Dendritic cell treated with granulocyte-macrophage colony-stimulating factor and Interleukin-4, amounts not matched to agents 40 ng/mL and 50 ng/mL, for 4 days (primary cell): ENCODE data around the gene GATC.

Experiments used
- H3K27ac Mint-ChIP-seq: one replicate; pipeline ENCODE4 v1.8.0; 2022; ENCODE audit warnings: mild to moderate bottlenecking, mixed read lengths
- H3K27me3 Mint-ChIP-seq: one replicate; pipeline ENCODE4 v1.8.0; 2022; ENCODE audit warnings: mild to moderate bottlenecking, mixed read lengths
- H3K36me3 Mint-ChIP-seq: one replicate; pipeline ENCODE4 v1.8.0; 2022; ENCODE audit warnings: low read depth, mixed read lengths
- H3K4me1 Mint-ChIP-seq: one replicate; pipeline ENCODE4 v1.8.0; 2022; ENCODE audit warnings: low read depth, mixed read lengths
- H3K4me3 Mint-ChIP-seq: one replicate; pipeline ENCODE4 v1.8.0; 2022; ENCODE audit warnings: mild to moderate bottlenecking, moderate library complexity, mixed read lengths
- H3K9me3 Mint-ChIP-seq: one replicate; pipeline ENCODE4 v1.8.0; 2022; ENCODE audit warnings: mixed read lengths
- intact Hi-C: fragments of 100-400 bp; cut with micrococcal nuclease; formaldehyde crosslinking; loops from one replicate; pipeline ENCODE4 v1.15.0; 2022

GATC gene

DNA sequence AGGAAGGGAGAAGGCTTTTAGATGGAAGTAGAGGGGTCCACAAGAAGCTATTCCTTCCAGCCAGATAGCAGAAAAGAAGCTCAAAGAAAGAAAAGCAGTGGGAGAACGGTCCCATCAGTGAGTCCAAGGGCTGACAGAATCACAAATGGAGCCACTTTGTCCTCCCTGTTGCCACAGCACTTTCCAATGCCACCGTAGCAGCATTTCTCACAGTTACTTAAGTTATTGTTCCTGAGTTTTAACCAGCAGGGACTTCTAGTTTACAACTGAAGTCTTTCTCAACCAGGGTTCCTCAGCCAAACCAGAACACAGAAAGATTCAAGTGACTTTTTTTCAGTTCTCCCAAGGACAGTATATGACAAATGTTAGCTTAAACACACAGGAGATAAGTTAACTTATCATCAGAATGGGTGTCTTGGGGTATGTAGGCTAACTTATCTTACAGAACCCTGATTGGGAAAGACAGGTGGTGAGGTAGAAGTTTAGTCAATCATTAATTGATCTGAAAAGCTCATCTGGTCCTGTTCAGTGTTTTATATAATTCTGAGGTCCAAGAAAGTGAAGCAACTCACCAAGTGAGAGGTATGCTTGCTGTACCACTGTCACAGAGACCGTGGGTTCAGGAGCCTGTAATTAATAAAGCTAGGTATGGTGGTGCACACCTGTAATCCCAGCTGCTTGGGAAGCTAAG is 7.0 kb downstream of the GATC start:
- Mint-ChIP-seq H3K4me1 (peaks cover 16% of the 10 kb centered on the region), H3K4me3 (no peak overlapping the region), H3K36me3 (peaks cover 83% of the 10 kb centered on the region), H3K27ac (no peak overlapping the region), H3K27me3 (no peaks in the 10 kb centered on the region), H3K9me3 (no peaks in the 10 kb centered on the region)
- intact Hi-C loops: no loop called here

DNA sequence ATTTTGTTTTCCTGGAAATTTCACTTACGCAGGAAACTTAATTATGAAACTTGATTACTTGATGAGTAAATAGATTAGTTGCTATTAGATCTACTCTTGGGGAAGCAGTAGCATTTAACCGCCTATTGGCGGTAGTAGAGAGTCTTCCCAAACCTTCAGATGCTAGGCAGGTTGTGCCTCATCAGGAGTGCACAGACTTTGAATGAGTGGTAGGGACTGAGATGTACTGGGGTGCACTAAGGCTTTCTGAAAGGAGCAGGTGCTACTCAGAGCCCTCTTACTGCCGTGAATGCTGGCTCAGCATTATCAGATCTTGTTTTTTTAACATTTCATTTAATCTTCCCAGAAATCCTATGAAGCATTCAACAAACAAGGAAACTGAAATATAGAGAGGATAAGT is 7.7 kb downstream of the GATC start:
- H3K27ac Mint-ChIP-seq: no peak overlapping the region
- peaks cover 15% of the 10 kb centered on the region for H3K4me1 Mint-ChIP-seq
- intact Hi-C loops: no loop called here
- H3K9me3 Mint-ChIP-seq: no peaks in the 10 kb centered on the region
- no peak overlapping the region for H3K4me3 Mint-ChIP-seq
- H3K36me3 Mint-ChIP-seq: peaks cover 83% of the 10 kb centered on the region
- no peaks in the 10 kb centered on the region for H3K27me3 Mint-ChIP-seq

DNA sequence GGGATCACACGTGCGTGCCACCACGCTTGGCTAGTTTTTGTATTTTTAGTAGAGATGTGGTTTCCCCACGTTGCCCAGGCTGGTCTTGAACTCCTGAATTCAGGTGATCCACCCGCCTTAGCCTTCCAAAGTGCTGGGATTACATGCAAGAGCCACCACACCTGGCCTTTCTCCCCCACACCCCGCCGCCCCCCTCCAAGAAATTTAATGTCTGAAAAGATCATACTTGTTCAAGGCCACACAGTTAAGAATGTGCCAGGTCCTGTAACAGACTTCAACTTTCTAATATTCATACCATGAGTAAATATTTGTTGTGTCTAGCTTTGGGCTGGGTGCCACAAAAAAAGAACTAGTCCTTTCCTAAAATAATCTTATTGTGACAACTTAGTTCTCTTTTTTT is 9.1 kb downstream of the GATC start:
- H3K9me3 Mint-ChIP-seq: no peaks in the 10 kb centered on the region

GRCh38 chr12:120457133-120457532 is 10.9 kb downstream of the GATC start:
- Mint-ChIP-seq H3K27me3 (no peaks in the 10 kb centered on the region), H3K4me3 (no peak overlapping the region), H3K36me3 (peaks cover 96% of the 10 kb centered on the region), H3K27ac (no peak overlapping the region), H3K4me1 (peaks cover 10% of the 10 kb centered on the region), H3K9me3 (no peaks in the 10 kb centered on the region)
- intact Hi-C loops: no loop called here

More for the DNA sequence above, 9.1 kb downstream of the GATC start:
- Mint-ChIP-seq H3K4me1 (peaks cover 10% of the 10 kb centered on the region), H3K36me3 (peaks cover 85% of the 10 kb centered on the region), H3K4me3 (no peak overlapping the region), H3K27me3 (no peaks in the 10 kb centered on the region), H3K27ac (no peak overlapping the region)
- intact Hi-C loops: no loop called here

DNA sequence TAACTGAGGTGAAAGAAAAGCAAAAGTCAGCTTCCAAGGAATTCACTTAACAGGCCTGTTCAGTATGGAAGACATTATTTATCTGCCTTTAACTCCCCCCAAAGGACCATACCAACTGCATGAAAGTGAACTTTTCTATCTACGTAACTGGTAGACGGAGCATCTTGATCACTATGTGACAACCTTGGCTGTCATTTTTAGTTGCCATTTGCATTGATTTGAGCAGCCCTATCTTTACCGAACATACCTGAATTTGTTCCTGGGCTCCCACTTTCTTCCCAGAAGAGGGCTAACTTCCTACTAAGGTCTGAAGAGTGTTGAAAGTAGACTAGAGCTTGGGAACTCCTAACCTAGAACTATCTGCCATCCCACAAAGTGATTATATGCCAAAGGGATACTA is 13.9 kb downstream of the GATC start:
- Mint-ChIP-seq H3K27ac (no peak overlapping the region), H3K4me3 (no peak overlapping the region), H3K9me3 (no peaks in the 10 kb centered on the region), H3K36me3 (peaks cover 100% of the 10 kb centered on the region), H3K4me1 (peaks cover 12% of the 10 kb centered on the region), H3K27me3 (no peaks in the 10 kb centered on the region)
- intact Hi-C loops: no loop called here

- H3K9me3 Mint-ChIP-seq: no peaks in the 10 kb centered on the region
- H3K4me1 Mint-ChIP-seq: peaks cover 19% of the 10 kb centered on the region
- no peak overlapping the region for H3K27ac Mint-ChIP-seq
- H3K27me3 Mint-ChIP-seq: no peaks in the 10 kb centered on the region
- intact Hi-C loops: no loop called here
- H3K36me3 Mint-ChIP-seq: peaks cover 98% of the 10 kb centered on the region
- H3K4me3 Mint-ChIP-seq: no peak overlapping the region
Measured at GRCh38 chr12:120462099-120462640, 15.9 kb downstream of the GATC start.

DNA sequence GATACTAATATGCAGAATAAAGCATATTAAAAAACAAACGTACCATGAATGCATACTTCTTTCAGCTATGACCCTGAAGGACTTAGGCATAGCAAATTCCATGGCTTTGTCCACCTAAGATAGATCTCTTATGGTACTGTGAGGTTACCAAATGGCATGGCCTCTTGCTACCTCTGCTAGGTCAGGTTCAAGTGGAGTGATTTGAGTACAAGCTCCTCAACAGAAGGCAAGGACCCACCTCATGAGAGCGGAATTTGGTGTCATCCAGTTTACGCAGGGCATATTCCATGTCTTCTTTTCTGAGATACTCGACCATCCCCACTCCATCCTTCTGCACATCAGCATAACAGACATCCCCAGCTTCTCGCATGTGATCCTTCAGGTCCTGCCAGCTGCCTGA is 17.5 kb downstream of the GATC start:
- intact Hi-C loops: no loop called here

DNA sequence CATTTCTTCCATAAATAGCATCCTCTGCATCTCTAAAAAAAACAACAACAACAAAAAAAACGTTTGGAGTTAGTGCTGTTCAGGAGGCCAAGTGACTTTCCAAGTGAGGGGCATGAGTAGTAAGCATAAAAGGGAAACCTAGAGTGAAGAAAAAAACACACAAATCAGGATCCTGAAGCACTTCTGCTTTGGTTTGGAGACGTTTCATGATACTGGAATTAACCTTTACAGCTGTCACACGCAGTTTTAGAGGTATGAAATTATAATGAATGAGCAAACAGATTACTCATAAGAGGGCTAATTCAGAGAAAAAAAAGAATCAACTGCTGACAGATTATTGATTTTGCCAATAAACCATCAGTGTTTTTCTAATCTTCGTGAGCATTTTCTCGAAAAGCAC is 19.5 kb downstream of the GATC start:
- H3K4me1 Mint-ChIP-seq: peaks cover 43% of the 10 kb centered on the region
- H3K27me3 Mint-ChIP-seq: no peaks in the 10 kb centered on the region
- intact Hi-C loops: loop anchor here (2.0 kb wide), 1 partner anchor 109 kb away; no protein-coding TSS in a partner anchor
- H3K27ac Mint-ChIP-seq: no peak overlapping the region
- no peaks in the 10 kb centered on the region for H3K9me3 Mint-ChIP-seq
- peaks cover 86% of the 10 kb centered on the region for H3K36me3 Mint-ChIP-seq
- H3K4me3 Mint-ChIP-seq: no peak overlapping the region

More for the DNA sequence above, 17.5 kb downstream of the GATC start:
- no peak overlapping the region for H3K4me3 Mint-ChIP-seq
- H3K36me3 Mint-ChIP-seq: peaks cover 97% of the 10 kb centered on the region
- no peaks in the 10 kb centered on the region for H3K9me3 Mint-ChIP-seq
- no peaks in the 10 kb centered on the region for H3K27me3 Mint-ChIP-seq
- H3K27ac Mint-ChIP-seq: no peak overlapping the region
- H3K4me1 Mint-ChIP-seq: peaks cover 31% of the 10 kb centered on the region

- intact Hi-C loops: loop anchor here (2.0 kb wide), 1 partner anchor 110 kb away; no protein-coding TSS in a partner anchor
- H3K27ac Mint-ChIP-seq: no peak overlapping the region
- H3K27me3 Mint-ChIP-seq: no peaks in the 10 kb centered on the region
- H3K4me3 Mint-ChIP-seq: no peak overlapping the region
- no peaks in the 10 kb centered on the region for H3K9me3 Mint-ChIP-seq
- peaks cover 76% of the 10 kb centered on the region for H3K36me3 Mint-ChIP-seq
- H3K4me1 Mint-ChIP-seq: peaks cover 43% of the 10 kb centered on the region
Measured at GRCh38 chr12:120466560-120467315, 20.5 kb downstream of the GATC start.

- Mint-ChIP-seq H3K27me3 (no peaks in the 10 kb centered on the region), H3K36me3 (peaks cover 69% of the 10 kb centered on the region), H3K4me1 (peaks cover 43% of the 10 kb centered on the region), H3K9me3 (no peaks in the 10 kb centered on the region), H3K27ac (no peak overlapping the region), H3K4me3 (no peak overlapping the region)
- intact Hi-C loops: loop anchor here (2.0 kb wide), 1 partner anchor 111 kb away; no protein-coding TSS in a partner anchor
Measured at GRCh38 chr12:120467439-120467838, 21.2 kb downstream of the GATC start.

DNA sequence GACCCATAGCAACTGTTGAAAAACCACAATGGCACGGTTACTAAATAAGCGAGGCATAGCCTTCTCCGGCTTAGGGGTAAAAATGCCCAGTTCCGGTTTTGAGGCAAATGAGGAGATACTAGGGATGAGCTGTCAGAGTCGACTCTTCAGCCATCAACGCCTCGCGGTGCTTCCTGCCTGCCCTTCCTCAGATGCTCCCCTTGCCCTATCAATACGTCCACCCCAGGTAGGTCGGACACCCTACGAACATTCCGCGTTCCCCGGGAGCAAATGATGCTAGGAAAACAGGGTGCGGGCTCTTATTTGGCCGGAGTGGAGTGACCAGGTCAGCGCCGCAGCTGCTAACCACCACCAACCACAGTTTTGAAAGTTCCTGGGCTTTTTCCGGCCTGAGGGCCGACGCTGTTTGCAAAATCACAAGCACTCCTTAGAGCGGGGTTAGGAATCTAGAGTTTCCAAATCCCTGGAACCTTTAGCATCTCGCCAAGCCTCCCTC is 22.1 kb downstream of the GATC start:
- Mint-ChIP-seq H3K27me3 (no peaks in the 10 kb centered on the region), H3K36me3 (peaks cover 60% of the 10 kb centered on the region), H3K4me3 (peak overlapping the region; percentile 94), H3K27ac (peak overlapping the region; percentile 89), H3K4me1 (peaks cover 50% of the 10 kb centered on the region), H3K9me3 (no peaks in the 10 kb centered on the region)
- intact Hi-C loops: no loop called here

GRCh38 chr12:120468821-120469449 is 22.7 kb downstream of the GATC start:
- Mint-ChIP-seq H3K27me3 (no peaks in the 10 kb centered on the region), H3K9me3 (no peaks in the 10 kb centered on the region), H3K4me3 (peak overlapping the region; percentile 94), H3K4me1 (peaks cover 54% of the 10 kb centered on the region), H3K36me3 (peaks cover 54% of the 10 kb centered on the region), H3K27ac (peak overlapping the region; percentile 89)
- intact Hi-C loops: loop anchor here (1.0 kb wide), 1 partner anchor 26 kb away; no protein-coding TSS in a partner anchor

GRCh38 chr12:120469450-120470149 is 23.4 kb downstream of the GATC start, which contains the start of gene SRSF9:
TSS of gene SRSF9 (minus strand) at chr12:120469748. CDS start at chr12:120469609, 139 bp downstream.
- Mint-ChIP-seq H3K4me3 (peak within 1 kb of the TSS; percentile 94), H3K36me3 (peaks cover 47% of the 10 kb centered on the region), H3K27me3 (no peaks in the 10 kb centered on the region), H3K9me3 (no peaks in the 10 kb centered on the region), H3K4me1 (peaks cover 61% of the 10 kb centered on the region), H3K27ac (peak within 1 kb of the TSS; percentile 89)
- intact Hi-C loops: loop anchor here (1.0 kb wide), 1 partner anchor 26 kb away; no protein-coding TSS in a partner anchor
